ENCODE measurements around the gene THTPA.

Gene THTPA

GRCh38 chr14:23525611-23526010 is 30.5 kb upstream of the THTPA start:
- TF ChIP-seq CTCF (IDR thresholded peaks at IDR 0.05; ENCODE audit: low read depth, low read length), result no peak
- no peak overlapping the region for H3K4me3 ChIP-seq (ENCODE audit: low read depth, low read length)

GRCh38 chr14:23528555-23528954 is 27.5 kb upstream of the THTPA start:
- H3K4me3 ChIP-seq (ENCODE audit: low read depth, low read length), result no peak overlapping the region
- TF ChIP-seq CTCF (IDR thresholded peaks at IDR 0.05; ENCODE audit: low read depth, low read length), result no peak

- no peak for TF ChIP-seq CTCF (IDR thresholded peaks at IDR 0.05; ENCODE audit: low read depth, low read length)
- H3K4me3 ChIP-seq (ENCODE audit: low read depth, low read length), result no peak overlapping the region
These were observed 27.1 kb upstream of the THTPA start for GRCh38 chr14:23529016-23529415.

GRCh38 chr14:23530375-23531055 is 25.6 kb upstream of the THTPA start:
- no peak for TF ChIP-seq CTCF (IDR thresholded peaks at IDR 0.05; ENCODE audit: low read depth, low read length)
- no peak overlapping the region for H3K4me3 ChIP-seq (ENCODE audit: low read depth, low read length)

- TF ChIP-seq CTCF (IDR thresholded peaks at IDR 0.05; ENCODE audit: low read depth, low read length), result no peak
- no peak overlapping the region for H3K4me3 ChIP-seq (ENCODE audit: low read depth, low read length)
These were observed 24.7 kb upstream of the THTPA start for GRCh38 chr14:23531391-23531790.

GRCh38 chr14:23532658-23533057 is 23.4 kb upstream of the THTPA start:
- H3K4me3 ChIP-seq (ENCODE audit: low read depth, low read length), result no peak overlapping the region
- no peak for TF ChIP-seq CTCF (IDR thresholded peaks at IDR 0.05; ENCODE audit: low read depth, low read length)

GRCh38 chr14:23533652-23534435 is 22.2 kb upstream of the THTPA start:
- H3K4me3 ChIP-seq (ENCODE audit: low read depth, low read length), result no peak overlapping the region
- no peak for TF ChIP-seq CTCF (IDR thresholded peaks at IDR 0.05; ENCODE audit: low read depth, low read length)
